Coronary artery (tissue), 2 donors: Measurements from ENCODE around the gene FBLN5.
A peak's percentile ranks its signal among the peaks of the same experiment; 100 is the strongest.

Experiments
- DNase-seq: peaks from one replicate; pipeline ENCODE4 v3.0.0-alpha.2; 2017; ENCODE audit warnings: low spot score
- H3K27ac ChIP-seq, 2 donors: fragments of 200-600 bp; sonication (generic); one replicate each; pipeline ENCODE4 v1.5.1; 2016 to 2019
- H3K4me3 ChIP-seq: fragments of 200-600 bp; sonication (generic); 2 replicates; pipeline ENCODE4 v1.5.1; 2016; ENCODE audit warnings: mild to moderate bottlenecking, moderate library complexity
- CTCF ChIP-seq: fragments of 200-600 bp; sonication (generic); IDR thresholded peaks from one replicate; pipeline ENCODE4 v1.5.1; 2019; ENCODE audit warnings: antibody characterized with exemption

The FBLN5 gene

GRCh38 chr14:91888641-91889476 is 58.6 kb downstream of the FBLN5 start:
- TF ChIP-seq CTCF = no peak
- Histone ChIP-seq H3K4me3 (no peak overlapping the region), H3K27ac (peak overlapping the region; percentile 74 to 86)
- DNase-seq = no peak

- TF ChIP-seq CTCF = no peak
- no peak for DNase-seq
- H3K4me3 ChIP-seq = no peak overlapping the region
- peak overlapping the region in 1 of 2 donors; percentile 45 for H3K27ac ChIP-seq
Measured at GRCh38 chr14:91886961-91887360, 60.5 kb downstream of the FBLN5 start.

- Histone ChIP-seq H3K4me3 (no peak overlapping the region), H3K27ac (peak overlapping the region; percentile 24 to 68)
- TF ChIP-seq CTCF = no peak
- DNase-seq = no peak
Measured at GRCh38 chr14:91885839-91886238, 61.7 kb downstream of the FBLN5 start.

GRCh38 chr14:91885113-91885712 is 62.3 kb downstream of the FBLN5 start:
- TF ChIP-seq CTCF = no peak
- peak overlapping the region in 1 of 2 donors; percentile 68 for H3K27ac ChIP-seq
- no peak overlapping the region for H3K4me3 ChIP-seq
- DNase-seq = no peak

- no peak for DNase-seq
- no peak overlapping the region for H3K4me3 ChIP-seq
- peak overlapping the region; percentile 12 to 68 for H3K27ac ChIP-seq
- TF ChIP-seq CTCF = no peak
Measured at GRCh38 chr14:91884664-91885063, 62.8 kb downstream of the FBLN5 start.

- no peak for DNase-seq
- Histone ChIP-seq H3K27ac (peak overlapping the region in 1 of 2 donors; percentile 68), H3K4me3 (no peak overlapping the region)
- TF ChIP-seq CTCF = no peak
Measured at GRCh38 chr14:91883753-91884152, 63.7 kb downstream of the FBLN5 start.

GRCh38 chr14:91882776-91883175 is 64.7 kb downstream of the FBLN5 start:
- DNase-seq = no peak
- Histone ChIP-seq H3K27ac (peak overlapping the region in 1 of 2 donors; percentile 76), H3K4me3 (no peak overlapping the region)
- TF ChIP-seq CTCF = no peak
